NCI-H2107 treated with DMSO at 0.1 percent for 48 hours (cell line): Measurements from ENCODE around the gene GAL3ST2.
"Not testable (repeated sequence)": the region's sequence is repeated elsewhere in the genome, so short reads cannot be mapped to it uniquely, and the experiment has no call there.

Source experiments
- DNase-seq: peaks from one replicate; lab custom pipeline; 2025; ENCODE audit not compliant: unreplicated experiment; lab: John Stamatoyannopoulos, UW

Gene GAL3ST2

GRCh38 chr2:241791385-241791784 lies 14.8 kb downstream of the GAL3ST2 start:
- DNase-seq: not testable (repeated sequence)

GRCh38 chr2:241793385-241793784 lies 16.8 kb downstream of the GAL3ST2 start:
- DNase-seq: no peak

GRCh38 chr2:241794250-241794823 lies 17.7 kb downstream of the GAL3ST2 start:
- no peak for DNase-seq

- DNase-seq: no peak
These were observed 18.7 kb downstream of the GAL3ST2 start for GRCh38 chr2:241795021-241795999.

GRCh38 chr2:241796209-241796608 lies 19.6 kb downstream of the GAL3ST2 start:
- no peak for DNase-seq

GRCh38 chr2:241796610-241797138 lies 20.1 kb downstream of the GAL3ST2 start:
- DNase-seq: no peak

- no peak for DNase-seq
These were observed 20.9 kb downstream of the GAL3ST2 start for GRCh38 chr2:241797441-241798080.

GRCh38 chr2:241798081-241798630 lies 21.5 kb downstream of the GAL3ST2 start:
- DNase-seq: no peak

- no peak for DNase-seq
These were observed 22.3 kb downstream of the GAL3ST2 start for GRCh38 chr2:241798631-241799521.

- no peak for DNase-seq
These were observed 23.0 kb downstream of the GAL3ST2 start for GRCh38 chr2:241799522-241800197.

GRCh38 chr2:241800198-241800903 lies 23.7 kb downstream of the GAL3ST2 start:
- DNase-seq: not testable (repeated sequence)

- DNase-seq: no peak
These were observed 25.2 kb downstream of the GAL3ST2 start for GRCh38 chr2:241801611-241802420.

- DNase-seq: no peak
These were observed 26.0 kb downstream of the GAL3ST2 start for GRCh38 chr2:241802421-241803318.

- DNase-seq: no peak
These were observed 27.0 kb downstream of the GAL3ST2 start for GRCh38 chr2:241803387-241804325.

- no peak for DNase-seq
These were observed 28.0 kb downstream of the GAL3ST2 start for GRCh38 chr2:241804326-241805229.
